Body of pancreas (tissue), 4 donors: Measurements from ENCODE around the gene S100B. TPM values are rescaled to one million over a fixed set of nuclear protein-coding genes. Genes with fewer than 3 reads are reported as not detected.
"Not testable (repeated sequence)": the region's sequence is repeated elsewhere in the genome, so short reads cannot be mapped to it uniquely, and the experiment has no call there.

Experiments
- ATAC-seq: fragments of 150-250 bp; one replicate; pipeline ENCODE4 v1.9.1; 2016
- DNase-seq, 4 donors: peaks; one replicate each; pipeline ENCODE4 v3.0.0-alpha.2; 2019
- H3K27ac ChIP-seq, 4 donors: fragments of 200-600 bp; sonication (generic); 1 replicate in 3 of 4; 2 replicates in 1 of 4; pipeline versions ENCODE4 v1.5.1 to v1.6.1; 2016 to 2019; ENCODE audit warnings: mild to moderate bottlenecking in 1 of 4, mixed read lengths in 1 of 4, moderate library complexity in 1 of 4
- H3K27me3 ChIP-seq, 2 donors: fragments of 200-600 bp; sonication (generic); one replicate each; pipeline ENCODE4 v1.6.0; 2016; ENCODE audit warnings: mild to moderate bottlenecking in 1 of 2
- H3K36me3 ChIP-seq, 2 donors: fragments of 200-600 bp; sonication (generic); replicated peaks in 1 of 2; 2 replicates each; pipeline ENCODE4 v1.5.1; 2016; ENCODE audit warnings: low read depth in 2 of 2; ENCODE audit not compliant: insufficient read depth in 1 of 2
- H3K4me1 ChIP-seq: fragments of 200-600 bp; sonication (generic); one replicate; pipeline ENCODE4 v1.6.0; 2016
- H3K4me3 ChIP-seq, 2 donors: fragments of 200-600 bp; sonication (generic); 1 replicate in 1 of 2; 2 replicates in 1 of 2; pipeline ENCODE4 v1.5.1; 2016 to 2019
- H3K9me3 ChIP-seq, 3 donors: fragments of 200-600 bp; sonication (generic); 1 replicate in 2 of 3; 2 replicates in 1 of 3; pipeline ENCODE4 v1.5.1; 2016
- CTCF ChIP-seq, 7 experiments: fragments of 450-650 bp in 4 of 7; fragments of 200-600 bp in 3 of 7; sonication (generic) in 3 of 7; IDR thresholded peaks; one replicate each; pipeline ENCODE4 v1.5.1; 2016 to 2019; ENCODE audit warnings: antibody characterized with exemption in 7 of 7
- POLR2A ChIP-seq, 3 donors: fragments of 450-650 bp; IDR thresholded peaks; one replicate each; pipeline ENCODE4 v1.6.1; 2016; ENCODE audit warnings: antibody characterized with exemption in 3 of 3, mild to moderate bottlenecking in 2 of 3
- WGBS, 2 donors: methylation state at CpG; one replicate each; pipeline ENCODE4 v1.1.5; 2017; 5-methylcytosine and 5-hydroxymethylcytosine counted together
- intact Hi-C: fragments of 100-400 bp; cut with DNase I; formaldehyde crosslinking; loops from one replicate; pipeline ENCODE4 v1.15.1; 2023
- total RNA-seq, 2 donors: library from RNA; depleted of rRNA; stranded (reverse); fragments of >200 nt; gene quantifications; one replicate each; pipeline ENCODE4 v1.1.0, GENCODE V29; 2016

Gene S100B
- total RNA-seq, 2 donors from 2014 or later, result 2.6 to 33.9 TPM

GRCh38 chr21:46633566-46633965 is 28.7 kb upstream of the S100B start:
- TF ChIP-seq CTCF (IDR thresholded peaks at IDR 0.05) (no peak), POLR2A (IDR thresholded peaks at IDR 0.05) (no peak)
- H3K4me3 ChIP-seq, result no peak overlapping the region
- 88 to 97% methylated on average over 5 of the region's 5 CpGs for WGBS, 2 donors
- H3K27ac ChIP-seq, result no peak overlapping the region
- H3K4me1 ChIP-seq, result peaks cover 22% of the 10 kb centered on the region
- no peaks in the 10 kb centered on the region for H3K9me3 ChIP-seq
- ATAC-seq, result no peak
- no peaks in the 10 kb centered on the region for H3K36me3 ChIP-seq
- H3K27me3 ChIP-seq, result no peaks in the 10 kb centered on the region
- DNase-seq, result no peak
- intact Hi-C loops, result no loop called here

DNA sequence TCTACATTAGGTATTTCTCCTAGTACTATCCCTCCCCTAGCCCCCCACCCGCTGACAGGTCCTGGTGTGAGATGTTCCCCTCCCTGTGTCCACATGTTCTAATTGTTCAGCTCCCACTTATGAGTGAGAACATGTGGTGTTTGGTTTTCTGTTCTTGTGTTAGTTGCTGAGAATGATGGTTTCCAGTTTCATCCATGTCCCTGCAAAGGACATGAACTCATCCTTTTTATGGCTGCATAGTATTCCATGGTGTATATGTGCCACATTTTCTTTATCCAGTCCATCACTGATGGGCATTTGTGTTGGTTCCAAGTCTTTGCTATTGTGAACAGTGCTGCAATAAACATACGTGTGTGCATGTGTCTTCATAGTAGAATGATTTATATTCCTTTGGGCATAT is 26.0 kb upstream of the S100B start:
- H3K27me3 ChIP-seq, DNase-seq, H3K27ac ChIP-seq, H3K4me1 ChIP-seq, intact Hi-C loops, H3K9me3 ChIP-seq, H3K36me3 ChIP-seq, ATAC-seq, H3K4me3 ChIP-seq: not testable (repeated sequence)
- 70% methylated on average over 2 of the region's 2 CpGs for WGBS, 2 donors

GRCh38 chr21:46628868-46629267 is 24.0 kb upstream of the S100B start:
- ATAC-seq (no peak), DNase-seq (no peak)
- Histone ChIP-seq H3K9me3 (peaks cover 0 to 13% (median 0%) of the 10 kb centered on the region in 3 donors), H3K27ac (no peak overlapping the region), H3K36me3 (no peaks in the 10 kb centered on the region), H3K4me3 (no peak overlapping the region), H3K27me3 (no peaks in the 10 kb centered on the region), H3K4me1 (no peaks in the 10 kb centered on the region)
- intact Hi-C loops, result no loop called here
- TF ChIP-seq POLR2A (IDR thresholded peaks at IDR 0.05) (no peak), CTCF (IDR thresholded peaks at IDR 0.05) (no peak)
- WGBS, 2 donors, result 68 to 71% methylated on average over 5 to 6 of the region's 6 CpGs

GRCh38 chr21:46627726-46628125 is 22.8 kb upstream of the S100B start:
- DNase-seq, result no peak

GRCh38 chr21:46626975-46627501 is 22.2 kb upstream of the S100B start:
- WGBS, 2 donors, result 66 to 70% methylated on average over 3 to 6 of the region's 6 CpGs
- Histone ChIP-seq H3K9me3 (peaks cover 0 to 13% (median 0%) of the 10 kb centered on the region in 3 donors), H3K27ac (no peak overlapping the region), H3K4me3 (no peak overlapping the region), H3K4me1 (peaks cover 3% of the 10 kb centered on the region), H3K36me3 (no peaks in the 10 kb centered on the region), H3K27me3 (no peaks in the 10 kb centered on the region)
- TF ChIP-seq POLR2A (IDR thresholded peaks at IDR 0.05) (no peak), CTCF (IDR thresholded peaks at IDR 0.05) (no peak)
- intact Hi-C loops, result no loop called here
- no peak for DNase-seq
- no peak for ATAC-seq

More at GRCh38 chr21:46627726-46628125, 22.8 kb upstream of the S100B start:
- Histone ChIP-seq H3K4me3 (no peak overlapping the region), H3K4me1 (no peaks in the 10 kb centered on the region), H3K27ac (no peak overlapping the region), H3K27me3 (no peaks in the 10 kb centered on the region), H3K36me3 (no peaks in the 10 kb centered on the region), H3K9me3 (peaks cover 0 to 13% (median 0%) of the 10 kb centered on the region in 3 donors)
- no peak for TF ChIP-seq POLR2A (IDR thresholded peaks at IDR 0.05)
- TF ChIP-seq CTCF (IDR thresholded peaks at IDR 0.05), result no peak
- intact Hi-C loops, result no loop called here
- 81 to 88% methylated on average over 4 of the region's 4 CpGs for WGBS, 2 donors
- no peak for ATAC-seq
